Measurements from ENCODE around the gene IRF9.

The IRF9 gene

DNA sequence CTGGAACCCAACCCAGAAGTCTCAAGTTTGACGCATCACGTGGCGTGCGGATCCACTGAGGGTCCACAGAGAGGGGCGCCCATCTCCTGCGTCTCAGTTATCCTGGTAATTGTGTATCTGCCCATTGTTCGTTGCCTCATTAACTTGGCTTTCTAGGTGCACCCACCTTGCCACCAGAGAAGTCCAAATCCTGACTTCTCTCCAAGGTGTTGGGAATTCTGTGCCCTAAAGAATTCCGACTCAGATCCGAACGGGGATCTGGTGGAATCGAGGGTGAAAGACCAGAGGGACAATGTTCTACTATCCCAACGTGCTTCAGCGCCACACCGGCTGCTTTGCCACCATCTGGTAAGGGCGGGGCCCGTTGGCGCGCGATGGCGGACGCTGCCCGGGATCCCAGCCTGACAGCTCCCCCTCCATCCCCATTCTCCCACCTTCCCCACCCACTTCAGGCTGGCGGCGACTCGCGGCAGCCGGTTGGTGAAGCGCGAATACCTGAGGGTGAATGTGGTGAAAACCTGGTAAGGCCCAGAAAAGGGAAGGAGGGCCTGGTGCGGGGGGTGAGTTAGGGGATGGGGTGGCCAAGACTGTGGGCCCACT, 11.3 kb downstream of the IRF9 start:
- no peaks in the 10 kb centered on the region for H3K4me1 ChIP-seq (ENCODE audit: insufficient read depth, low read length)
- peak overlapping the region; percentile 69 for H3K9ac ChIP-seq (ENCODE audit: low read depth, low read length)
- no peaks in the 10 kb centered on the region for H3K36me3 ChIP-seq (ENCODE audit: insufficient read depth, low read length)
- H3K9me3 ChIP-seq (ENCODE audit: control insufficient read depth, insufficient read depth, low read length), result no peaks in the 10 kb centered on the region

DNA sequence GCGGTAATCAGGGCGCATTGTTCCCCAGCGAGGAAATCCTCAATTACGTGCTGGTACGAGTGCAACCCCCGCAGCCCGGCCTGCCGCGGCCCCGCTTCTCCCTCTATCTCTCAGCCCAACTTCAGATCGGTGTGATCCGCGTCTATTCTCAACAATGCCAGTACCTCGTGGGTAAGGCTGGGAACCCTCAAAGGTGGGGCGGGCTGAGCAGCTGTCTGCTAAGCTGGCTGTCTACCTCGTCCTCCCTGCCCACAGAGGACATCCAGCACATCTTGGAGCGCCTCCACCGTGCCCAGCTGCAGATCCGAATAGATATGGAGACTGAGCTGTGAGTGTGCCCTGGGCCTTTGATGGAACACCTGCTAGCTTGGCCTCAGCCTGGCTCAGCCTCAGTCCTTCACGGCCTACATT, 11.8 kb downstream of the IRF9 start:
- no peaks in the 10 kb centered on the region for H3K9me3 ChIP-seq (ENCODE audit: control insufficient read depth, insufficient read depth, low read length)
- H3K4me1 ChIP-seq (ENCODE audit: insufficient read depth, low read length), result no peaks in the 10 kb centered on the region
- H3K9ac ChIP-seq (ENCODE audit: low read depth, low read length), result peak overlapping the region; percentile 69; the same call in 1 of the 2 replicates
- H3K36me3 ChIP-seq (ENCODE audit: insufficient read depth, low read length), result no peaks in the 10 kb centered on the region

DNA sequence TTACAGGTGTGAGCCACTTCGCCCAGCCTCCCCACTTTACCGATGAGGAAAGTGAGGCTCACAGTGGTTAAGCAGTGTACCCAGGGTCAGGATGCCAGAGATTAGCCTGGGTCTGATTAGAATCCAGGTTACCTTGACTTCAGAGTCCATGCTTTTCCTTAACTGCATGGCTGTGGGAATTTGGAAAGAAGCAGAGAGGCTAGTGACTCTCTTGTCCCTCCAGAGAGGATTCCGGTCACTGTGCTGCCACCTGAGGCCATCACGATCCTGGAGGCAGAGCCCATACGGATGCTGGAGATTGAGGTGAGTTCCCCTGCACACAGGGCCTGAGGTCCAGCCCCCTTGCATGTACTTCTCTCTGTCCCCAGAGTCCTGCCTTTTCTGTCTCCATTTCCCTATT, 15.5 kb downstream of the IRF9 start:
- no peak overlapping the region for H3K9ac ChIP-seq (ENCODE audit: low read depth, low read length)

DNA sequence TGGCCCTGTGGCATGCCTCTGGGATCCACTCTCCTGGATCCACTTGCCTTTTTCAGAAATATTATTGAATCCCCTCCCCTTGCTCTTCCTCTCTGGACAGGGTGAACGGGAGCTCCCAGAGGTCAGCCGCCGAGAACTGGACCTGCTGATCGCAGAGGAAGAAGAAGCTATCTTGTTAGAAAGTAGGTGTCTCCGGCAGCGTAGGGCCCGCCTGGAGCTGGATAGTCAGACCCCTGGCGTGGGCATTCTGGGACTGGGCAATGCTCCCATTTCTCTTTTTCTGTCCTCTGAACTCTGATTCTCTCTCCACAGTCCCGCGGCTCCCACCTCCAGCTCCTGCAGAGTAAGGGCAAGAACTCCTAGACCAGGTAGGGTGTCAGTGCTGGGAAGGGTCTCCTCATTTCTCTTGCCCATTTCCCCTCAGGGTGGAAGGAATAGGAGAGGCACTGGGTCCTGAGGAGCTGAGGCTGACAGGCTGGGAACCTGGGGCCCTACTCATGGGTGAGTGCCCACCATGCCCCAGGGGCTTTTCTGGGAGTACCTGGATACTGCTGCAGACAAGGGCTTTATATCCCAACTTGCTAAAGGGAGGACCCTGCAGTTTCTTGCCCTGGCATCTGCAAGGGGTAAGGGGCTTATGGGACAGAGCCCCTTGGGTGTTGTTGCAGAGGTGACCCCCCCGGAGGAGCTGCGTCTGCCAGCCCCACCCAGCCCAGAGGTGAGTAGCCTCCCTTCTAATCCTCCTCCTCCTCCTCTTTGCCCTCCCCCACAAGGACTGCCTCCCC, 16.2 kb downstream of the IRF9 start:
- no peak overlapping the region for H3K9ac ChIP-seq (ENCODE audit: low read depth, low read length)
- no peaks in the 10 kb centered on the region for H3K9me3 ChIP-seq (ENCODE audit: control insufficient read depth, insufficient read depth, low read length)
- no peaks in the 10 kb centered on the region for H3K4me1 ChIP-seq (ENCODE audit: insufficient read depth, low read length)
- peaks cover 9% of the 10 kb centered on the region for H3K36me3 ChIP-seq (ENCODE audit: insufficient read depth, low read length)

More for the DNA sequence above, 15.5 kb downstream of the IRF9 start:
- Histone ChIP-seq H3K36me3 (ENCODE audit: insufficient read depth, low read length) (peaks cover 9% of the 10 kb centered on the region), H3K9me3 (ENCODE audit: control insufficient read depth, insufficient read depth, low read length) (no peaks in the 10 kb centered on the region), H3K4me1 (ENCODE audit: insufficient read depth, low read length) (no peaks in the 10 kb centered on the region)

DNA sequence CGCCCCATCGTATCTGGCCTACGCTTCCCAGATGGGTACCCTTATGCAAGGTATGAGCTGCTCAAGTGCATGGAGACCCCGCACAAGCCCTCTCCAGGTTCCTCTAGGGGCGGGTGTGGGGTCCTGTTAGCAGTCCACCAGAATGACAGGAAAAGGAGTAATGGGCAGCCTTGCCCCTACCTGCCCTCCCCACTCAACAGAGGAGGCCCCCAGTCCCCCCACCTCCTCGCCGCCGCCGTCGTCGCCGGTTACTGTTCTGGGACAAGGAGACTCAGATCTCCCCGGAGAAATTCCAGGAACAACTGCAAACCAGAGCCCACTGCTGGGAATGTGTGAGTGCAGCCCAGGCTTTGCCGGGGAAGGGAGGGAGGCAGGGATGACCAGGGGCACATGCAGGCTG, 16.8 kb downstream of the IRF9 start:
- H3K9ac ChIP-seq (ENCODE audit: low read depth, low read length), result no peak overlapping the region
- H3K4me1 ChIP-seq (ENCODE audit: insufficient read depth, low read length), result no peaks in the 10 kb centered on the region
- peaks cover 9% of the 10 kb centered on the region for H3K36me3 ChIP-seq (ENCODE audit: insufficient read depth, low read length)
- H3K9me3 ChIP-seq (ENCODE audit: control insufficient read depth, insufficient read depth, low read length), result no peaks in the 10 kb centered on the region

DNA sequence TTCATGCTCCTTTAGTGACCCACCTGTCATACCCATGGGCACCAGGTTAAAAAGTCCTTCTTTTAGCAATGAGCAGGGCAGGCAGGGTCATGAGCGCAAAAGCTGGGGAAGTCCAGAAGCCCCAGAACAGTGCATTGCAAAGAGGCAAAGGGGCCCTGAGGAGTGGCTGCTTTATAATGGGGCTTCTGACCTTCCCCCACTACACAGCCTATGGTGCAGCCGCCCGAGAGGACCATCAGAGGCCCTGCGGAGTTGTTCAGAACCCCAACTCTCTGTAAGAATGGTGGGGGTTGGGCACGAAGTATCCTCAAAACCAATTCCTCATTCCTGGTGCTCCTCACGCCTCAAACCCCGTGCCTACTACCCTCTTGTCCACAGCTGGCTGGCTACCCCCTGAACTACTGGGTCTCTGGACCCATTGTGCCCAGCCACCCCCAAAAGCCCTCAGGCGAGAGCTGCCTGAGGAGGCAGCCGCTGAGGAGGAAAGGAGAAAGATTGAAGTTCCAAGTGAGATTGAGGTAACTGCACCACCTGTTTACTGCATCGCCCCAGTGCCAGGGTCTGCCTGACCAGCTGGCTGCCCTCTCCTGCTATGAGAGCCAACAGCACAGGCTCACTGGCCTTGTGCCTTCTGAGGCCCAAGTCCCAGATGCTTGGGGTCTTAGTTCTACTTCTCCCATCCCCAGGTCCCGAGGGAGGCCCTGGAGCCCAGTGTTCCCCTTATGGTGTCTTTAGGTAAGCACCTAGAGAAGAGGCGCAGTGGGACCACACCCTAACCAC, 17.5 kb downstream of the IRF9 start:
- no peak overlapping the region for H3K9ac ChIP-seq (ENCODE audit: low read depth, low read length)
- H3K36me3 ChIP-seq (ENCODE audit: insufficient read depth, low read length), result peaks cover 9% of the 10 kb centered on the region
- H3K4me1 ChIP-seq (ENCODE audit: insufficient read depth, low read length), result no peaks in the 10 kb centered on the region
- H3K9me3 ChIP-seq (ENCODE audit: control insufficient read depth, insufficient read depth, low read length), result no peaks in the 10 kb centered on the region

DNA sequence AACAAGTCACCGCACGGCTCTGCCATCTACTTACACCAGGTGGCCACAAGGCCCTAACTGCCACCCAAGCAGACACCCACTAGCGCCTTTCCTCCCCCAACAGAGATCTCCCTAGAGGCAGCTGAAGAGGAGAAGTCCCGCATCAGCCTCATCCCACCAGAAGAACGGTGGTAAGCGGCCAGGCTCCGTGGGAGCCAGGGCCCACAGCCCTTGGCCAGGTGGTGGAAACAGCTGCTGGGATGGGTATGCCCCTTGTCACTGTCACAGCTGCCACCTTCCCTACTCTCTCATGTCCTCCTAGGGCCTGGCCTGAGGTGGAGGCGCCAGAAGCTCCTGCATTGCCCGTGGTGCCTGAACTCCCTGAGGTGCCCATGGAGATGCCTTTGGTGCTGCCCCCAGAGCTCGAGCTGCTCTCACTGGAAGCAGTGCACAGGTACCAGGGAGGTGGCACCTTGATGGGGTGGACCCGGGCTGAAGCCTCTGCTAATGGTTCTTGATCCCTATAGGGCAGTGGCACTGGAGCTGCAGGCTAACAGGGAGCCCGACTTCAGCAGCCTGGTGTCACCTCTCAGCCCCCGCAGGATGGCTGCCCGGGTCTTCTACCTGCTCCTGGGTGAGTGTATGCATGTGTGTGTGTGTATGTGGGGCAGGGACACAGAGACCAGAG, 18.4 kb downstream of the IRF9 start:
- no peaks in the 10 kb centered on the region for H3K4me1 ChIP-seq (ENCODE audit: insufficient read depth, low read length)
- H3K36me3 ChIP-seq (ENCODE audit: insufficient read depth, low read length), result peaks cover 11% of the 10 kb centered on the region
- no peaks in the 10 kb centered on the region for H3K9me3 ChIP-seq (ENCODE audit: control insufficient read depth, insufficient read depth, low read length)
- no peak overlapping the region for H3K9ac ChIP-seq (ENCODE audit: low read depth, low read length)

DNA sequence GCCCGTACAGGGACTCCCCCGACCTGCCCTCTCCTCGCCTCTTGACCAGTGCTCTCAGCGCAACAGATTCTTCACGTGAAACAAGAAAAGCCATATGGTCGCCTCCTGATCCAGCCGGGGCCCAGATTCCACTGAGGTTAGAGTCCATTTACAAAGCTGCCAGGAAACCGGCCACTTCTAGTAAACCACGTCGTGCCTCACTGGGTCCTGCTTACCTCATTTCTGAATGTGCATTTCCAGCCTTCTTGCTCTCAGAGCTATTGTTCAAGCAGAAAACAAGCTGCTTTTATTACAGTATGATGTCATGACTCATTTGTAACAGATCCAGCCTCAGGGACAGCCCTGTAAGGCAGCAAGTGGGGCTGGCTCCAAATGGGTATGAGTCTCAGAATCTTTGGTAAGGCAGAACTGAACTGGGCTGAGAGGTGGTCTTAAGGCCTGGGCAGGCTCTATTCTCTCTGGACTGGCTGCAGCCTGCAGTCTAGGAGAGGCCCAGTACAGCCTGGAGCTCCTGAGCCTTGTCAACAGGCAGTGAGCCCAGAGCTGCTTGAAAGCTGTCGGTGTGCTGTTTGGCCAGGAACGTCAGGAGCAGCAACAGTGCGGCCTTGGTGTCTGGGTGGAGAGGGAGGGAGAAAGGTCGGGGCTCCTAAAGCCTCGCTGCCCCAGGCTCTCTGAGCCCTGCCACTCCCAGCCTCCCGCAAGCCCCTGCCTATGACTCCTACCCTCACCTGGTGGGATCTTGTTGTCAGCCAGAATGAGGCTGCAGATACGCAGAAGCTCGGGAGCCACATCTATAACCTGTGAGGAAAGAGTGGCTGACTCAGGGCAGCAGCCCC, 19.1 kb downstream of the IRF9 start:
- no peak overlapping the region for H3K9ac ChIP-seq (ENCODE audit: low read depth, low read length)
- peaks cover 12% of the 10 kb centered on the region for H3K36me3 ChIP-seq (ENCODE audit: insufficient read depth, low read length)
- H3K9me3 ChIP-seq (ENCODE audit: control insufficient read depth, insufficient read depth, low read length), result no peaks in the 10 kb centered on the region
- H3K4me1 ChIP-seq (ENCODE audit: insufficient read depth, low read length), result no peaks in the 10 kb centered on the region

DNA sequence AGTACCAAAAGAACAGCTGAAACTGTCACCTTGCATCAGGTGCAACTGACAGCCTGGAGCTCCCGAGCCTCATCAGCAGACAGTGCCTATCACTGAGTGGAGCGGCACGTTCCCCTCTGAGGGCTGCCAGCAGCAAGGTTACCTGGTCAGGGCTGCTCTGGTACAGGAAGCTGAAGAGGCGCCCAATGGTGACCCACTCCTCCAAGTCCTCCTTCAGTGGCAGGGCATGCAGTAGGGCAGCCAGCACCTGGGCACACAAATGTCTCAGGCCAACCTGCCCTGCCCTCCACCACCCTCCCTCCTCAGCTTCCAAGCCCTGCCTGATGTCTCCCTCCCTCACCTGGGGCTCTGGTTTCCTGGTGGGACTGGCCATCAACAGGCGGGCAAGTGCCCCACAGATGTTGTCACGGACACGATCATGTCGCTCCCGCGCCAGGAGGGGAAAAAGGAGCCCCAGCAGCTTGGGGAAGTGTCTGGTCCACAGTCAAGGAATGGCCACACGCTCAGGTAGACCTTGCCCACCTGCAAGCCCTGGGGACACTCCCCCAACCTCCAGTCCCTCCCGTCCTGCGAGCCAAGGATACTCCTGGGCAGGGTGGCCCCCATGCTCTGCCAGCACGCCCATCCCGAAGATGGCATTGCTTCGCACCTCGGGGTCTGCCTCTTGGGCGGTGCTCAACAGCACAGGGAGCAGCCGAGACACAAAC, 20.5 kb downstream of the IRF9 start:
- peaks cover 16% of the 10 kb centered on the region for H3K36me3 ChIP-seq (ENCODE audit: insufficient read depth, low read length)
- no peaks in the 10 kb centered on the region for H3K4me1 ChIP-seq (ENCODE audit: insufficient read depth, low read length)
- no peak overlapping the region for H3K9ac ChIP-seq (ENCODE audit: low read depth, low read length)
- H3K9me3 ChIP-seq (ENCODE audit: control insufficient read depth, insufficient read depth, low read length), result no peaks in the 10 kb centered on the region

DNA sequence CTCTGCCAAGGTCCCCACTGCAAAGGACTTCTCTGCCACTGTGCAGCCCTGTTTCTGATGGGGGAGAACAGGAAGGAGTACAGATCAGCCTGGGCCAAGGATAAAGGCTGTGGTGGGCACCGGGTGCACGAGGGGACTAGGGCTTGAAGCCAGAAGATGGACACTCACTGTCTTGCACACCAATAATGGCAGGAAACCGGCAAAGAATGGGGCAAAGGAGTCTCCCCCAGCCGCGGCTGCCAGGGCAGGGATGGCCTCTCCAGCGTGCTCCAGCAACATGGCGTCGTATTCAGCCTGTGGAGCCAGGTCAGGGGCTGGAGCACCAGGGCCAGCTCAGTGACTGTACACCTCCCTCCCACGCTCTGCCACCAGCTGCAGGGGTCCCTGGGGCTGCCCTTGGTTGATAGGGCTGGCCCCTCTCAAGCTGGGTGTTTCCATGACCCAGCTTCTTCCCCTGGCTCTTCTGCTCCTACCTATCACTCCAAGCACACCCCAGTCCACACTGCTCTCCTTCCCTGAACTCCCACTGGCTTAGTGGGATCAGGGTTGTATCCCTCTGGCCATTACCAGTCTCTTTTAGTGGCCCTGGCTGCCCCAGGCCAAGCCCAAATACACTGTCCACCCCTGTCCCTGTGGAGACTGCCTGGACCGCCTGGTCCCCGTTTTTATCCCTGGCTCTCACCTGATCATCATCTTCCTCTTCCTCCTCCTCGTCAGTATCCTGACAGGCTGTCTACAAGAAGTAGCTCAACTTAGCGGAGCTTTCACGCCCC, 21.2 kb downstream of the IRF9 start:
- Histone ChIP-seq H3K4me1 (ENCODE audit: insufficient read depth, low read length) (no peaks in the 10 kb centered on the region), H3K9ac (ENCODE audit: low read depth, low read length) (no peak overlapping the region), H3K36me3 (ENCODE audit: insufficient read depth, low read length) (peaks cover 16% of the 10 kb centered on the region), H3K9me3 (ENCODE audit: control insufficient read depth, insufficient read depth, low read length) (no peaks in the 10 kb centered on the region)

DNA sequence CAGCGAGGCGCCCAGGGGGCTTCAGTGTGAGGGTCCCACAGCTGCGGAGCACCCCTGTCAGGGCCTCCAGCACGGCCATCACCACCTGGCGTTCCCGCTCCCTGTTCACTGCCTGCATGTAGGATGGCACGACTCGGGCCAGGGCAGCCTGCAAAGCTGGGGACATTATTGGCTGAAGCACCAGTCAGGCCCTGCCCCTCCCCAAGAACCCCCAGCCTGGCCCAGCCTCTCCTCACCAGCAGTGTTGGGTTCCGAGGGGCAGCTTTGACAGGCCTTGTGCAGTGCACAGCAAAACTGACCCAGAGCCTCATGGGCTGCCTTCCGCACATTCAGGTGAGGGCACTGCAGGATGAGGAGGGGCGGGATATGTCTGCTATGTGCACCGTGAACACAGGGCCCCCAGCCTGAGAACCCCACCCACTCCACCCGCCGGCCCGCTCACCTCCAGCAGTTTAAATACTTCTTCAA, 22.0 kb downstream of the IRF9 start:
- H3K9ac ChIP-seq (ENCODE audit: low read depth, low read length), result no peak overlapping the region
- peaks cover 16% of the 10 kb centered on the region for H3K36me3 ChIP-seq (ENCODE audit: insufficient read depth, low read length)
- no peaks in the 10 kb centered on the region for H3K9me3 ChIP-seq (ENCODE audit: control insufficient read depth, insufficient read depth, low read length)
- H3K4me1 ChIP-seq (ENCODE audit: insufficient read depth, low read length), result no peaks in the 10 kb centered on the region

DNA sequence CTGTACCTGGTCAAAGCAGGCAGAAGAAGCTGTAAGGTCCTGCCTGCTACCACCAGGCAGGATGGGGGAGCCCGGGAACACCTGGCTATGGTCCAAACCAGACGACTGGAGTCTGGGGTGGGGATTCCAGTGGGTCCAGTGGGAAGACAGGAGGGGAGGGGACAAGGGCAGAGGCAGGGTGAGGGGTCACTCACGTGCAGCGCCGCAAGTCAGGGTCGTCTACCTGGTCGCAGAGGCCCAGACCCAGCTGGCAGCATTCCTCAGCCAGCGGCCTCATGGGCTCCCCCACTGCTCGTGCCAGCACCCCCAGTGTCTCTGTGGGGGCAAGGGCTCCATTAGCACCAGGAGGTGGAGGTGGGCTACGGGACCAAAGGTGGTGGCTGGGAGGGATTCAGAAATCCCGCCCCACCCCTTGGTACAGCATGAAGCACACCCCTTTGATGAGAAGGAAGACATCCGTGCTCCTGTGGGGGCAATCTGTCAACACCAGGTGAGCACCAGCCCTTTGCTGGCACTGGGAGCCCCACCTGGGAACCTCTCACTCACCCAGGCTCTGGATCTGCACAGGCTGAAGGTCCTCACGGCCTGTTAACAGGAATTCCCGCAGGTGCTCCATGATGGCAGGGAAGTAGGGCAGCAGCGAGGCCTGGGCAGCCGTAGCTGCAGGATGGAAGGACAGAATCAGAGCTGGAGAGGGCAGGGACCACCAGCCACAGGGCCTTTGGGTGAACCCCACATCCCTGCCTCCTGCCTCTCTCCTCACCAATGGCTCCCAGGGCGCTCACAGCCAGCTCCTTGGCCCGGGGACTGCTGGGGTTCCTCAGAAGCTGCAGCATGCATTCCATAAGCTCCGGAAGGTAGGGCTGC, 23.3 kb downstream of the IRF9 start:
- H3K4me1 ChIP-seq (ENCODE audit: insufficient read depth, low read length), result no peaks in the 10 kb centered on the region
- no peaks in the 10 kb centered on the region for H3K9me3 ChIP-seq (ENCODE audit: control insufficient read depth, insufficient read depth, low read length)
- peaks cover 14% of the 10 kb centered on the region for H3K36me3 ChIP-seq (ENCODE audit: insufficient read depth, low read length)
- no peak overlapping the region for H3K9ac ChIP-seq (ENCODE audit: low read depth, low read length)
